ENCODE results near the gene PIP4K2C.
"Not testable (repeated sequence)": the region's sequence is repeated elsewhere in the genome, so short reads cannot be mapped to it uniquely, and the experiment has no call there.

PIP4K2C gene

GRCh38 chr12:57560516-57560915, 30.5 kb upstream of the PIP4K2C start:
- DNase-seq: no peak

GRCh38 chr12:57561117-57561516, 29.9 kb upstream of the PIP4K2C start:
- DNase-seq: peak; percentile 40

GRCh38 chr12:57563358-57563757, 27.6 kb upstream of the PIP4K2C start:
- no peak for DNase-seq

- no peak for DNase-seq
Measured at GRCh38 chr12:57564178-57564740, 26.7 kb upstream of the PIP4K2C start.

- no peak for DNase-seq
Measured at GRCh38 chr12:57568838-57569237, 22.2 kb upstream of the PIP4K2C start.

- no peak for DNase-seq
Measured at GRCh38 chr12:57569858-57570257, 21.1 kb upstream of the PIP4K2C start.

GRCh38 chr12:57570438-57570837, 20.6 kb upstream of the PIP4K2C start:
- not testable (repeated sequence) for DNase-seq

GRCh38 chr12:57571926-57572762, 18.8 kb upstream of the PIP4K2C start:
- DNase-seq: no peak

- DNase-seq: no peak
Measured at GRCh38 chr12:57574795-57575194, 16.2 kb upstream of the PIP4K2C start.

- no peak for DNase-seq
Measured at GRCh38 chr12:57575771-57576612, 15.0 kb upstream of the PIP4K2C start.

GRCh38 chr12:57576613-57577160, 14.3 kb upstream of the PIP4K2C start:
- DNase-seq: peak; percentile 31

- DNase-seq: no peak
Measured at GRCh38 chr12:57577981-57578758, 12.8 kb upstream of the PIP4K2C start.

- DNase-seq: no peak
Measured at GRCh38 chr12:57579011-57579410, 12.0 kb upstream of the PIP4K2C start.

- DNase-seq: no peak
Measured at GRCh38 chr12:57579677-57580465, 11.1 kb upstream of the PIP4K2C start.

- DNase-seq: no peak
Measured at GRCh38 chr12:57580466-57580795, 10.6 kb upstream of the PIP4K2C start.

- DNase-seq: no peak
Measured at GRCh38 chr12:57581802-57582201, 9.2 kb upstream of the PIP4K2C start.

- DNase-seq: no peak
Measured at GRCh38 chr12:57582440-57582839, 8.6 kb upstream of the PIP4K2C start.

GRCh38 chr12:57583008-57583831, 7.8 kb upstream of the PIP4K2C start:
- DNase-seq: peak; percentile 76

- DNase-seq: no peak
Measured at GRCh38 chr12:57584050-57584449, 6.9 kb upstream of the PIP4K2C start.

- DNase-seq: no peak
Measured at GRCh38 chr12:57584690-57585089, 6.3 kb upstream of the PIP4K2C start.

- no peak for DNase-seq
Measured at GRCh38 chr12:57585156-57585555, 5.8 kb upstream of the PIP4K2C start.

Data from EL (cell line).